H1 (cell line): ENCODE results near the gene TSPAN9. TPM values are rescaled to one million over a fixed set of nuclear protein-coding genes. Genes with fewer than 3 reads are reported as not detected.

Source experiments
- CTCF ChIA-PET: fragments of 300-600 bp; sonication (Branson Sonifier 250); formaldehyde crosslinking; loops from one replicate; lab custom pipeline; 2021; ENCODE audit not compliant: partially characterized antibody; lab: Charles Lee
- POLR2A ChIA-PET: fragments of 300-600 bp; sonication (Branson Sonifier 250); formaldehyde crosslinking; loops from one replicate; lab custom pipeline; 2021; ENCODE audit warnings: inconsistent platforms; ENCODE audit not compliant: partially characterized antibody; lab: Charles Lee
- DNase-seq, 2 experiments: peaks; one replicate each; pipeline versions ENCODE4 v3.0.0 to v3.0.0-alpha.2; 2010 to 2022; ENCODE audit warnings: low spot score in 2 of 2, low read depth in 1 of 2, mixed read lengths in 1 of 2
- FAIRE-seq: peaks from 2 replicates; lab custom pipeline; 2011; peaks lifted over from hg19 to GRCh38; lab: Jason Lieb, UNC
- H2AFZ ChIP-seq: 2 replicates; pipeline ENCODE4 v1.8.1; 2012; ENCODE audit warnings: low read length, inconsistent platforms
- H2AK5ac ChIP-seq: 2 replicates; pipeline ENCODE4 v1.6.1; 2013; ENCODE audit warnings: low read depth, low read length
- H2BK120ac ChIP-seq: replicated peaks from 2 replicates; pipeline ENCODE3; 2013; ENCODE audit warnings: low read depth, low read length, inconsistent platforms
- H2BK12ac ChIP-seq: 2 replicates; pipeline ENCODE4 v1.6.1; 2013; ENCODE audit warnings: low read depth, low read length
- H2BK15ac ChIP-seq: 2 replicates; pipeline ENCODE4 v1.6.1; 2013; ENCODE audit warnings: low read length
- H2BK20ac ChIP-seq: 2 replicates; pipeline ENCODE4 v1.6.1; 2013; ENCODE audit warnings: low read length
- H2BK5ac ChIP-seq: 2 replicates; pipeline ENCODE4 v1.6.1; 2013; ENCODE audit warnings: low read depth, low read length
- H3K14ac ChIP-seq: 2 replicates; pipeline ENCODE4 v1.6.1; 2013; ENCODE audit warnings: inconsistent platforms; ENCODE audit not compliant: insufficient read length
- H3K18ac ChIP-seq: 2 replicates; pipeline ENCODE4 v1.6.1; 2013; ENCODE audit warnings: low read length; ENCODE audit errors: extremely low read depth
- H3K23ac ChIP-seq: 2 replicates; pipeline ENCODE4 v1.6.1; 2013; ENCODE audit warnings: inconsistent platforms; ENCODE audit not compliant: insufficient read length
- H3K23me2 ChIP-seq: 2 replicates; pipeline ENCODE4 v1.6.1; 2013; ENCODE audit warnings: low read depth, low read length
- H3K27ac ChIP-seq: 2 replicates; pipeline ENCODE4 v1.6.1; 2011; ENCODE audit warnings: low read depth, low read length, inconsistent platforms
- H3K27me3 ChIP-seq, 4 experiments: replicated peaks in 1 of 4; 1 replicate in 1 of 4; 2 replicates in 3 of 4; pipeline versions ENCODE4 v1.6.1 to v1.8.1; 2011 to 2013; ENCODE audit warnings: low read length in 3 of 4, mild to moderate bottlenecking in 3 of 4, inconsistent platforms in 2 of 4, mixed read lengths in 2 of 4, moderate library complexity in 1 of 4; ENCODE audit not compliant: control insufficient read depth in 3 of 4, insufficient read depth in 3 of 4; ENCODE audit errors: extremely low read depth in 1 of 4
- H3K36me3 ChIP-seq, 4 experiments: 2 replicates each; pipeline versions ENCODE4 v1.6.1 to v1.8.1; 2011 to 2013; ENCODE audit warnings: mild to moderate bottlenecking in 4 of 4, low read length in 3 of 4, moderate library complexity in 2 of 4, control low read depth in 1 of 4, inconsistent platforms in 1 of 4; ENCODE audit not compliant: insufficient read depth in 4 of 4, control insufficient read depth in 2 of 4
- H3K4ac ChIP-seq: replicated peaks from 2 replicates; pipeline ENCODE3; 2013; ENCODE audit warnings: low read length, low read depth, mixed read lengths, inconsistent platforms; ENCODE audit not compliant: insufficient read length
- H3K4me1 ChIP-seq, 4 experiments: replicated peaks in 1 of 4; 1 replicate in 1 of 4; 2 replicates in 3 of 4; pipeline versions ENCODE4 v1.6.1 to v1.8.1; 2011 to 2013; ENCODE audit warnings: low read length in 3 of 4, inconsistent platforms in 2 of 4, mixed read lengths in 1 of 4; ENCODE audit not compliant: insufficient read depth in 4 of 4, control insufficient read depth in 3 of 4
- H3K4me2 ChIP-seq, 2 experiments: 2 replicates each; pipeline versions ENCODE4 v1.6.1 to v1.8.1; 2011 to 2013; ENCODE audit warnings: low read depth in 2 of 2, low read length in 2 of 2, control low read depth in 1 of 2, inconsistent platforms in 1 of 2, mild to moderate bottlenecking in 1 of 2; ENCODE audit not compliant: insufficient read depth in 1 of 2
- H3K4me3 ChIP-seq, 4 experiments: fragments of 200-600, 300-600 bp in 1 of 4; sonication (generic), shearing (Covaris generic), sonication (Bioruptor Twin) in 1 of 4; 2 replicates each; pipeline versions ENCODE4 v1.5.1 to v1.8.1; 2011 to 2016; ENCODE audit warnings: low read length in 4 of 4, low read depth in 3 of 4, control low read depth in 2 of 4, inconsistent platforms in 2 of 4, mild to moderate bottlenecking in 2 of 4, mixed read lengths in 1 of 4, moderate library complexity in 1 of 4; ENCODE audit not compliant: insufficient read depth in 2 of 4; ENCODE audit errors: extremely low read depth in 1 of 4
- H3K56ac ChIP-seq: replicated peaks from 2 replicates; pipeline ENCODE3; 2013; ENCODE audit warnings: low read depth, mild to moderate bottlenecking, mixed read lengths, low read length, inconsistent platforms; ENCODE audit not compliant: insufficient read length
- H3K79me1 ChIP-seq: 2 replicates; pipeline ENCODE4 v1.6.1; 2013; ENCODE audit warnings: low read depth, low read length, control low read depth
- H3K79me2 ChIP-seq, 2 experiments: 2 replicates each; pipeline versions ENCODE4 v1.6.1 to v1.8.1; 2012 to 2013; ENCODE audit warnings: low read length in 2 of 2, mild to moderate bottlenecking in 2 of 2, inconsistent platforms in 1 of 2; ENCODE audit not compliant: insufficient read depth in 2 of 2, control insufficient read depth in 1 of 2
- H3K9ac ChIP-seq, 4 experiments: replicated peaks in 1 of 4; 1 replicate in 1 of 4; 2 replicates in 3 of 4; pipeline versions ENCODE4 v1.6.1 to v1.8.1; 2011 to 2013; ENCODE audit warnings: low read depth in 3 of 4, low read length in 3 of 4, control low read depth in 2 of 4, mild to moderate bottlenecking in 2 of 4, moderate library complexity in 2 of 4, inconsistent platforms in 1 of 4; ENCODE audit errors: extremely low read depth in 1 of 4
- H3K9me3 ChIP-seq, 2 experiments: 2 replicates each; pipeline versions ENCODE4 v1.6.1 to v1.8.1; 2012 to 2013; ENCODE audit warnings: mild to moderate bottlenecking in 2 of 2, moderate library complexity in 2 of 2, control low read depth in 1 of 2, inconsistent platforms in 1 of 2, low read depth in 1 of 2, low read length in 1 of 2, mixed read lengths in 1 of 2; ENCODE audit not compliant: insufficient read depth in 2 of 2
- H4K20me1 ChIP-seq, 2 experiments: replicated peaks in 1 of 2; 2 replicates each; pipeline versions ENCODE3 to v1.8.1; 2011 to 2013; ENCODE audit warnings: inconsistent platforms in 2 of 2, low read length in 2 of 2, mild to moderate bottlenecking in 1 of 2; ENCODE audit not compliant: insufficient read depth in 2 of 2, control insufficient read depth in 1 of 2
- H4K5ac ChIP-seq: 2 replicates; pipeline ENCODE4 v1.6.1; 2013; ENCODE audit warnings: low read length, low read depth, mixed read lengths, inconsistent platforms; ENCODE audit not compliant: insufficient read length
- H4K8ac ChIP-seq: 2 replicates; pipeline ENCODE4 v1.8.0; 2013; ENCODE audit warnings: mild to moderate bottlenecking, moderate library complexity, low read length, inconsistent platforms; ENCODE audit not compliant: insufficient read depth; ENCODE audit errors: extremely low read depth
- H4K91ac ChIP-seq: replicated peaks from 2 replicates; pipeline ENCODE3; 2013; ENCODE audit warnings: low read length, mixed read lengths, inconsistent platforms; ENCODE audit not compliant: insufficient read length
- CBX8 ChIP-seq: fragments of 300-800, 300-1000 bp; sonication (generic); IDR thresholded peaks from 2 replicates; pipeline ENCODE4 v1.7.1; 2016; ENCODE audit warnings: low read depth, low read length, borderline replicate concordance
- CHD2 ChIP-seq: IDR thresholded peaks from 2 replicates; pipeline ENCODE4 v1.6.1; 2012; ENCODE audit warnings: low read length, improper control_type of control experiment
- HDAC2 ChIP-seq, 2 experiments: fragments of 300-600 bp in 1 of 2; sonication (generic) in 1 of 2; IDR thresholded peaks; 2 replicates each; pipeline ENCODE4 v1.6.1; 2011 to 2012; ENCODE audit warnings: low read depth in 2 of 2, low read length in 2 of 2, mild to moderate bottlenecking in 2 of 2, moderate library complexity in 2 of 2, borderline replicate concordance in 1 of 2, inconsistent platforms in 1 of 2
- POLR2A ChIP-seq, 2 experiments: IDR thresholded peaks; 1 replicate in 1 of 2; 2 replicates in 1 of 2; pipeline ENCODE4 v1.6.1; 2011; ENCODE audit warnings: low read depth in 2 of 2, low read length in 2 of 2, mild to moderate bottlenecking in 2 of 2; ENCODE audit errors: control extremely low read depth in 1 of 2
- SIN3A ChIP-seq, 2 experiments: IDR thresholded peaks in 1 of 2; conservative IDR thresholded peaks in 1 of 2; 2 replicates each; pipeline ENCODE4 v1.6.1; 2011 to 2012; ENCODE audit warnings: low read length in 2 of 2, improper control_type of control experiment in 1 of 2, low read depth in 1 of 2, mild to moderate bottlenecking in 1 of 2
- SP1 ChIP-seq: IDR thresholded peaks from 2 replicates; pipeline ENCODE4 v1.6.1; 2011; ENCODE audit warnings: low read depth, low read length
- SP4 ChIP-seq: IDR thresholded peaks from 2 replicates; pipeline ENCODE4 v1.6.1; 2012; ENCODE audit warnings: low read length, inconsistent platforms
- WGBS, 2 experiments: shearing (Covaris generic) in 1 of 2; methylation state at CpG; one replicate each; pipeline versions ENCODE4 v1.1.6 to v1.1.7; 2013 to 2015; ENCODE audit warnings: low lambda C conversion rate in 2 of 2, mixed read lengths in 2 of 2, inconsistent platforms in 1 of 2, low coverage in 1 of 2, missing lambda C conversion rate in 1 of 2; ENCODE audit not compliant: insufficient replicate concordance in 2 of 2, insufficient coverage in 1 of 2, insufficient read length in 1 of 2; ENCODE audit errors: extremely low coverage in 1 of 2, missing lambda C conversion rate in 1 of 2; 5-methylcytosine and 5-hydroxymethylcytosine counted together
- polyA plus RNA-seq, 7 experiments: library from polyadenylated mRNA; depleted of rRNA in 3 of 7; stranded (reverse) in 5 of 7; unstranded in 2 of 7; fragments of >200 nt in 5 of 7; fragments of 200-250 nt in 2 of 7; gene quantifications; 1 replicate in 5 of 7; 2 replicates in 1 of 7; 4 replicates in 1 of 7; pipeline versions ENCODE4 v1.2.1 to v1.2.3, GENCODE V29; 2011 to 2013; ENCODE audit warnings: missing spikeins in 2 of 7, mixed read lengths in 2 of 7
- total RNA-seq: library from RNA; stranded (reverse); fragmentation: NEBNext Ultra II Directional; extraction: Animal tissue kit (Norgen Biotek cat#: 25700); gene quantifications from 2 replicates; pipeline ENCODE4 v1.2.1, GENCODE V29; 2021

Gene TSPAN9
- total and polyA plus RNA-seq, 2 of the 8 experiments (the other 6 are each of a cell fraction or from before 2014, with no cell fraction given): 11.5 to 29.1 TPM

GRCh38 chr12:3045989-3046388 lies 31.2 kb upstream of the TSPAN9 start:
- peaks cover 0 to 5% (median 2%) of the 10 kb centered on the region in 4 experiments; a peak in 4 of 7 replicates for H3K4me1 ChIP-seq
- H4K20me1 ChIP-seq: peaks cover 0 to 3% of the 10 kb centered on the region in 2 experiments
- H4K91ac ChIP-seq: no peak overlapping the region
- CTCF ChIA-PET: interaction anchor here (0.6 to 1.6 kb wide), 3 partner anchors 15 to 156 kb away, joined by 3 read pairs; no protein-coding TSS in a partner anchor
- H3K27me3 ChIP-seq: no peaks in the 10 kb centered on the region
- H3K9me3 ChIP-seq: no peaks in the 10 kb centered on the region
- no peak overlapping the region for H2BK120ac ChIP-seq
- no peak overlapping the region for H2BK15ac ChIP-seq
- H3K14ac ChIP-seq: no peak overlapping the region
- no peak overlapping the region for H2AK5ac ChIP-seq
- H3K27ac ChIP-seq: no peak overlapping the region
- H3K79me2 ChIP-seq: no peaks in the 10 kb centered on the region
- H4K5ac ChIP-seq: no peak overlapping the region
- no peaks in the 10 kb centered on the region for H3K79me1 ChIP-seq
- no peak overlapping the region for H3K56ac ChIP-seq
- H3K9ac ChIP-seq: no peak overlapping the region
- TF ChIP-seq SP4 (no peak), HDAC2 (IDR thresholded peaks at IDR 0.05; ENCODE audit: borderline replicate concordance in 1 of 2, low read depth in 2 of 2, low read length in 2 of 2) (no peak), CHD2 (no peak), SIN3A (conservative IDR thresholded peaks at IDR 0.05 in 1 of 2, IDR thresholded peaks at IDR 0.05 in 1 of 2; ENCODE audit: low read depth in 1 of 2, low read length in 2 of 2) (no peak), CBX8 (no peak), POLR2A (IDR thresholded peaks at IDR 0.05; ENCODE audit: control extremely low read depth in 1 of 2, low read depth in 2 of 2, low read length in 2 of 2) (0 out of 3 replicates have a peak, but pooled peaks of 1 of the 2 experiments have one; percentile 23), SP1 (no peak)
- TF ChIP-seq, all 59 proteins: peak for 1
- no peak overlapping the region for H3K4me3 ChIP-seq
- no peak overlapping the region for H3K23ac ChIP-seq
- POLR2A ChIA-PET: interaction anchor here (0.6 to 1.8 kb wide), 5 partner anchors 10 to 418 kb away, joined by 3 read pairs; no protein-coding TSS in a partner anchor
- FAIRE-seq: no peak
- H2BK5ac ChIP-seq: no peak overlapping the region
- H3K4ac ChIP-seq: no peak overlapping the region
- H3K36me3 ChIP-seq: peaks cover 0 to 10% (median 3%) of the 10 kb centered on the region in 4 experiments; a peak in 3 of 8 replicates
- H2BK20ac ChIP-seq: no peak overlapping the region
- no peak overlapping the region for H3K18ac ChIP-seq
- H4K8ac ChIP-seq: no peak overlapping the region
- H2BK12ac ChIP-seq: no peak overlapping the region
- no peak overlapping the region for H2AFZ ChIP-seq
- 85% methylated on average over 7 of the region's 7 CpGs; no CpG with 5 or more reads in 1 of the 2 experiments for WGBS, 2 experiments
- DNase-seq: no peak
- no peak overlapping the region for H3K4me2 ChIP-seq
- no peaks in the 10 kb centered on the region for H3K23me2 ChIP-seq
